Endothelial cell of umbilical vein (primary cell): Measurements from ENCODE around the gene KLK3. TPM values are rescaled to one million over a fixed set of nuclear protein-coding genes. Genes with fewer than 3 reads are reported as not detected.

Source experiments
- Bru-seq: library from RNA; stranded (reverse); fragments of 400-500 nt; gene quantifications from one replicate; lab custom pipeline; 2021; lab: Mats Ljungman, UMichigan
- BruChase-seq, 2 experiments: library from RNA; stranded (reverse); fragments of 400-500 nt; gene quantifications; one replicate each; lab custom pipeline; 2021; lab: Mats Ljungman, UMichigan
- BruUV-seq: library from RNA; stranded (reverse); fragments of 400-500 nt; replicated peaks from 2 replicates; lab custom pipeline; 2021; lab: Mats Ljungman, UMichigan
- CTCF ChIA-PET: fragments of 300-600, 350-600 bp; sonication (Branson Sonifier 250); formaldehyde crosslinking; loops from one replicate; lab custom pipeline; 2021; ENCODE audit warnings: antibody characterized with exemption, inconsistent platforms; lab: Charles Lee
- POLR2A ChIA-PET: fragments of 300-600, 350-600 bp; sonication (Branson Sonifier 250); formaldehyde crosslinking; loops from one replicate; lab custom pipeline; 2021; ENCODE audit warnings: antibody characterized with exemption, inconsistent platforms; lab: Charles Lee
- DNase-seq: peaks from one replicate; pipeline ENCODE4 v3.0.0-alpha.2; 2011; ENCODE audit warnings: low read depth, low spot score
- FAIRE-seq: peaks from 2 replicates; lab custom pipeline; 2011; peaks lifted over from hg19 to GRCh38; lab: Jason Lieb, UNC
- H2AFZ ChIP-seq: 2 replicates; pipeline ENCODE4 v1.6.0; 2012; ENCODE audit warnings: low read depth, low read length, control low read depth, inconsistent platforms
- H3K27ac ChIP-seq: 2 replicates; pipeline ENCODE4 v1.5.1; 2011; ENCODE audit warnings: low read depth, mild to moderate bottlenecking, control low read depth, low read length, moderate library complexity; ENCODE audit not compliant: insufficient read depth
- H3K27me3 ChIP-seq, 2 experiments: 2 replicates each; pipeline versions ENCODE4 v1.6.0 to v1.6.1; 2011; ENCODE audit warnings: low read length in 2 of 2, mixed read lengths in 1 of 2; ENCODE audit not compliant: control insufficient read depth in 2 of 2, insufficient read depth in 2 of 2
- H3K36me3 ChIP-seq, 2 experiments: 2 replicates in 1 of 2; 3 replicates in 1 of 2; pipeline ENCODE4 v1.5.1; 2011; ENCODE audit warnings: low read length in 2 of 2, mild to moderate bottlenecking in 1 of 2, moderate library complexity in 1 of 2; ENCODE audit not compliant: control insufficient read depth in 2 of 2, insufficient read depth in 2 of 2; ENCODE audit errors: extremely low read depth in 1 of 2
- H3K4me1 ChIP-seq: 3 replicates; pipeline ENCODE4 v1.5.1; 2011; ENCODE audit warnings: mild to moderate bottlenecking, low read length; ENCODE audit not compliant: control insufficient read depth, insufficient read depth; ENCODE audit errors: extremely low read depth
- H3K4me2 ChIP-seq: 2 replicates; pipeline ENCODE4 v1.6.1; 2011; ENCODE audit warnings: low read length, control low read depth, mixed read lengths; ENCODE audit not compliant: insufficient read depth
- H3K4me3 ChIP-seq, 3 experiments: fragments of 200-600 bp in 1 of 3; sonication (generic), shearing (Covaris generic) in 1 of 3; replicated peaks in 1 of 3; 2 replicates each; pipeline ENCODE4 v1.5.1; 2011 to 2016; ENCODE audit warnings: control low read depth in 3 of 3, low read length in 3 of 3, mild to moderate bottlenecking in 2 of 3, inconsistent platforms in 1 of 3, low read depth in 1 of 3, moderate library complexity in 1 of 3; ENCODE audit not compliant: insufficient read depth in 1 of 3
- H3K79me2 ChIP-seq: 2 replicates; pipeline ENCODE4 v1.6.0; 2012; ENCODE audit warnings: low read length, inconsistent platforms; ENCODE audit not compliant: control insufficient read depth, insufficient read depth
- H3K9ac ChIP-seq: replicated peaks from 2 replicates; pipeline ENCODE3; 2011; ENCODE audit warnings: low read length, control low read depth; ENCODE audit not compliant: insufficient read depth; ENCODE audit errors: extremely low read depth
- H3K9me1 ChIP-seq: replicated peaks from 3 replicates; pipeline ENCODE4 v1.6.0; 2011; ENCODE audit warnings: mild to moderate bottlenecking, low read length; ENCODE audit not compliant: control insufficient read depth, insufficient read depth; ENCODE audit errors: extremely low read depth
- H3K9me3 ChIP-seq: replicated peaks from 2 replicates; pipeline ENCODE4 v1.5.1; 2012; ENCODE audit warnings: low read length, inconsistent platforms; ENCODE audit not compliant: control insufficient read depth, insufficient read depth
- H4K20me1 ChIP-seq: replicated peaks from 2 replicates; pipeline ENCODE3; 2011; ENCODE audit warnings: mild to moderate bottlenecking, low read length; ENCODE audit not compliant: control insufficient read depth, insufficient read depth; ENCODE audit errors: extremely low read depth
- CTCF ChIP-seq, 2 donors: IDR thresholded peaks; 1 replicate in 1 of 2; 2 replicates in 1 of 2; pipeline ENCODE4 v1.5.1; 2011; ENCODE audit warnings: low read length in 2 of 2, mild to moderate bottlenecking in 2 of 2, moderate library complexity in 2 of 2, control low read depth in 1 of 2, inconsistent platforms in 1 of 2, low read depth in 1 of 2; ENCODE audit not compliant: insufficient read depth in 1 of 2; ENCODE audit errors: extremely low read depth in 1 of 2
- EZH2 ChIP-seq: IDR thresholded peaks from 2 replicates; pipeline ENCODE4 v1.6.1; 2012; ENCODE audit warnings: borderline replicate concordance, low read depth, mild to moderate bottlenecking, moderate library complexity, low read length, inconsistent platforms; ENCODE audit not compliant: severe bottlenecking
- FOS ChIP-seq: IDR thresholded peaks from 2 replicates; pipeline ENCODE4 v1.6.1; 2011; ENCODE audit warnings: mild to moderate bottlenecking, low read length, moderate library complexity, borderline replicate concordance; ENCODE audit not compliant: insufficient read depth
- GATA2 ChIP-seq: IDR thresholded peaks from 2 replicates; pipeline ENCODE4 v1.7.0; 2011; ENCODE audit warnings: low read depth, mild to moderate bottlenecking, moderate library complexity, mixed read lengths, low read length; ENCODE audit not compliant: insufficient read length, insufficient read depth
- JUN ChIP-seq: IDR thresholded peaks from 2 replicates; pipeline ENCODE4 v1.6.1; 2011; ENCODE audit warnings: borderline replicate concordance, low read depth; ENCODE audit not compliant: insufficient read length, insufficient read depth
- MYC ChIP-seq: IDR thresholded peaks from one replicate; pipeline ENCODE4 v1.6.1; 2011; ENCODE audit warnings: mild to moderate bottlenecking, low read depth, low read length
- POLR2A ChIP-seq: IDR thresholded peaks from 2 replicates; pipeline ENCODE4 v1.6.1; 2012; ENCODE audit warnings: low read depth, mild to moderate bottlenecking, control low read depth, low read length
- POLR2AphosphoS5 ChIP-seq: IDR thresholded peaks from 2 replicates; pipeline ENCODE4 v1.6.1; 2012; ENCODE audit warnings: low read depth, mild to moderate bottlenecking, control low read depth, low read length, moderate library complexity; ENCODE audit not compliant: insufficient read depth
- dilution Hi-C: fragments of 300-500 bp; cut with MboI; formaldehyde crosslinking; loops from one replicate; pipeline ENCODE4 v1.15.0; 2019; ENCODE audit warnings: low sequenced_read_pairs; ENCODE audit not compliant: extremely low pct_ligation_motif_present
- intact Hi-C: fragments of 100-400 bp; cut with micrococcal nuclease; formaldehyde crosslinking; loops from one replicate; pipeline ENCODE4 v1.10.0; 2022
- long read RNA-seq: library from polyadenylated mRNA; stranded (forward); transcript quantifications from one replicate; pipeline ENCODE4 v2.0.0, GENCODE V29; 2021
- polyA minus RNA-seq, 3 experiments: library from RNA; depleted of rRNA, polyadenylated mRNA; stranded (reverse); fragments of >200 nt; gene quantifications; 1 replicate in 1 of 3; 2 replicates in 2 of 3; pipeline ENCODE4 v1.2.3, GENCODE V29; 2011
- polyA plus RNA-seq, 4 experiments: library from polyadenylated mRNA; depleted of rRNA in 3 of 4; stranded (reverse) in 3 of 4; unstranded in 1 of 4; fragments of >200 nt; gene quantifications; 2 replicates each; pipeline versions ENCODE4 v1.2.1 to v1.2.3, GENCODE V29; 2011 to 2012; ENCODE audit warnings: missing spikeins in 1 of 4
- total RNA-seq: library from RNA; stranded (reverse); gene quantifications from 2 replicates; pipeline ENCODE4 v1.2.3, GENCODE V29; 2021
- TF ChIP-seq, protein P1 (sequence below): IDR thresholded peaks from 2 replicates; pipeline ENCODE4 v1.6.1; 2011; ENCODE audit not compliant: insufficient read depth, insufficient read length

Gene KLK3
- total RNA-seq: not detected in 2 replicates
- not detected in 2 replicates for polyA plus RNA-seq
- polyA plus RNA-seq (2011; cell fraction: cytosol; rRNA removed): not detected in 2 replicates
- polyA plus RNA-seq (2011; cell fraction: nucleus; rRNA removed): not detected in 2 replicates
- polyA plus RNA-seq (2012): not detected in 2 replicates
- not detected in 2 replicates for polyA minus RNA-seq
- polyA minus RNA-seq (2011; cell fraction: cytosol; rRNA and poly(A)+ RNA removed): not detected
- polyA minus RNA-seq (2011; cell fraction: nucleus; rRNA and poly(A)+ RNA removed): not detected in 2 replicates
- Bru-seq, nascent RNA: not detected
- BruChase-seq, experiment 1, labeled RNA remaining after a 6-hour chase: not detected
- not detected for BruChase-seq, experiment 2, labeled RNA remaining after a 2-hour chase
- long read RNA-seq: 0 reads

- Histone ChIP-seq H3K27me3 (no peaks in the 10 kb centered on the region), H3K36me3 (no peaks in the 10 kb centered on the region), H3K79me2 (no peaks in the 10 kb centered on the region), H3K27ac (no peak within 1 kb of the TSS), H3K4me1 (no peaks in the 10 kb centered on the region), H3K9ac (no peak within 1 kb of the TSS), H4K20me1 (no peaks in the 10 kb centered on the region), H3K9me3 (no peaks in the 10 kb centered on the region), H3K9me1 (no peaks in the 10 kb centered on the region), H3K4me3 (no peak within 1 kb of the TSS), H3K4me2 (no peak within 1 kb of the TSS), H2AFZ (no peak within 1 kb of the TSS)
- intact Hi-C loops (no loop called here), dilution Hi-C loops (no loop called here)
- no TSS peak for BruUV-seq
- TF ChIP-seq FOS: no peak
- no peak for TF ChIP-seq POLR2AphosphoS5
- TF ChIP-seq EZH2: no peak
- TF ChIP-seq POLR2A: no peak
- TF ChIP-seq, protein P1, sequence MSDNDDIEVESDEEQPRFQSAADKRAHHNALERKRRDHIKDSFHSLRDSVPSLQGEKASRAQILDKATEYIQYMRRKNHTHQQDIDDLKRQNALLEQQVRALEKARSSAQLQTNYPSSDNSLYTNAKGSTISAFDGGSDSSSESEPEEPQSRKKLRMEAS: no peak
- TF ChIP-seq MYC: no peak
- no peak for TF ChIP-seq JUN
- TF ChIP-seq GATA2: no peak
- TF ChIP-seq CTCF (IDR thresholded peaks at IDR 0.05; ENCODE audit: extremely low read depth in 1 of 2, insufficient read depth in 1 of 2, low read depth in 1 of 2, low read length in 2 of 2): no peak
- no peak for DNase-seq
- POLR2A ChIA-PET: no interaction called here
- no peak for FAIRE-seq
- CTCF ChIA-PET: no interaction called here
These were observed at the start of gene KLK3 for GRCh38 chr19:50854636-50855410. Gene KLK3, plus strand, starts transcription at chr19:50854915. Its CDS starts 41 bp downstream, at chr19:50854956.
